HG02938 (cell line): ENCODE results near the gene PLEKHG2.
A peak's percentile ranks its signal among the peaks of the same experiment; 100 is the strongest.
"Not testable (repeated sequence)": the region's sequence is repeated elsewhere in the genome, so short reads cannot be mapped to it uniquely, and the experiment has no call there.

ENCODE experiments used
- ATAC-seq: cut with Tn5 transposase; IDR thresholded peaks from one replicate; pipeline ENCODE4 v1.9.1; 2021; ENCODE audit warnings: mild to moderate bottlenecking, moderate library complexity; ENCODE audit not compliant: unreplicated experiment

The PLEKHG2 gene

DNA sequence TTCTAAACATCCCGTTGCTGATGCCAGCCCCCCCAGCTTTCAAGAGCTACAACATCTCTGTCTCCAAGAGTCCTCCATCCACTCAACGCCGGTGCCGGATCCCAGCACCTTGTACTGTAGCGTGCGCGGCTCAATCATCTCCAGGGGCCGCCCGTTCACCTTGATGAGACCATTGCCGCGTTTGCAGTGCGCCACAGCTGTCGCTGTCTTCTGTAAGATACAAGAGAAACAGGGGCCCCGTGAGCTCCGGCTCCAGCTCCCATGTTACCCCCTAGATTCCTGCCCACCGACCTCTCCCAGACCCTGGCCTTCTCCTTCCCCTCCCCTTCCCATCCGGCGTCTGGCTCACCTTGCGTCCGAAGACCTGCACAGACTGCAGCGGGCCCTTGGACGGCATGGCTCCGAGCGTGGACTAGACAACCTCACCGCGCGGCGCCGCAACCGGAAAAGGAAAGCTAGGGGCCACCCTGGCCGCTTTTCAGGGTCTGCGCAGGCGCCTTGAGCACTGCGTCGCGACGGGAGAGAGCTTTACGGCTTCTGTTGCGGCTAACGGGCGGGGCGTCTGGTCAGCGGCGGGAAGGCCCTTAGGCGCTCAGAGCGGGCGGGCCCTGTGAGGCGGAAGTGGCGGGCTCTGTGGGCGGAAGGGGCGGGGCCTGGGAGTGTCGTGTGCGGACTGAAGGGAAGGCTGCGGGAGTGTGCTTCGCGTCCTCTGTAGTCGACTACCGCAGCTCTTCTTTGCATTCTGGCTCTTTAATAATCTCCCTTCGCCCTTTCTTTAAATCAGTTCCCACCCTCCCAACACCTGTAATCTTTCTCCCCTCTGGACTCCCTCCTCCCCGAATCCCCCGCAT is 23.3 kb downstream of the PLEKHG2 start, which contains the start of gene RPS16:
Gene RPS16, minus strand, starts transcription at position 451 of the 851 bp plus-strand sequence. Its CDS starts 54 bp downstream, at position 397.
- ATAC-seq, result peak; percentile 60

DNA sequence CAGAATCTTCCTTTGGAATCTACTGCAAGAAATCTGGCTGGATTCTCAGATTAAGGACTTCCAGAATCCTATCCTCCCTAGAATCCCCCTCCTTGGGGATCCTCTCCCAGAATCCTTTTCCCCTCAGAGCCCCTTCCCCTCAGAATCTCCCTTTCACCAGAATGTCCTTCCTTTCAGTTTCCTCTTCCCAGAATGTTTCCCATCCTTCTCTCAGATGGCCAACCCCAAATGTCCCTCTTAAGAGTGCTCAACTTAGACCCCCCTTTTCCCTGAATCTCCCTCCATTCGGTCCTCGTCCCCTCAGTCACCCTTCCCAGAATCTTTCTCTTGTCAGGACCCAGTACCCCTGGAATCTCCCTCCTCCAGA is 23.9 kb downstream of the PLEKHG2 start:
- ATAC-seq, result no peak

DNA sequence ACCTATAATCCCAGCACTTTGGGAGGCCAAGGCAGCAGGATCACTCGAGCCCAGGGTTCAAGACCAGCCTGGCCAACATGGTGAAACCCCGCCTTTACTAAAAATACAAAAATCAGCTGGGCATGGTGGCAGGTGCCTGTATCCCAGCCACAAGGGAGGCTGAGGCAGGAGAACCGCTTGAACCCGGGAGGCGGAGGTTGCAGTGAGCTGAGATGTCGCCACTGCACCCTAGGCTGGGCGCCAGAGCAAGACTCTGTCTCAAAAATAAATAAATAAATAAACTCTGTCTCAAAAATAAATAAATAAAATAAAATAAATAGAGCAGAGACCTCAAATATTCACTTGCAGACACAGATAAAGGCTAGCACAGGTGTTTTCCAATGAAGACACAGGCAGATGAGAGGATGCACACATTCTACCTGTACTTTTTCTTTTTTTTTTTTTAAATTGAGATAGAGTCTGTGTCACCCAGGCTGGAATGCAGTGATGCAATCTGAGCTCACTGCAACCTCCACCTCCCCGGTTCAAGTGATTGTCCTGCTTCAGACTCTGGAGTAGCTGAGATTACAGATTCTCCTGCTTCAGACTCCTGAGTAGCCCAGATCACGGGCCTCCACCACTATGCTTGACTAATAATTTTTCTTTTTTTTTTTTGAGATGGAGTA is 25.9 kb downstream of the PLEKHG2 start:
- ATAC-seq, result no peak

DNA sequence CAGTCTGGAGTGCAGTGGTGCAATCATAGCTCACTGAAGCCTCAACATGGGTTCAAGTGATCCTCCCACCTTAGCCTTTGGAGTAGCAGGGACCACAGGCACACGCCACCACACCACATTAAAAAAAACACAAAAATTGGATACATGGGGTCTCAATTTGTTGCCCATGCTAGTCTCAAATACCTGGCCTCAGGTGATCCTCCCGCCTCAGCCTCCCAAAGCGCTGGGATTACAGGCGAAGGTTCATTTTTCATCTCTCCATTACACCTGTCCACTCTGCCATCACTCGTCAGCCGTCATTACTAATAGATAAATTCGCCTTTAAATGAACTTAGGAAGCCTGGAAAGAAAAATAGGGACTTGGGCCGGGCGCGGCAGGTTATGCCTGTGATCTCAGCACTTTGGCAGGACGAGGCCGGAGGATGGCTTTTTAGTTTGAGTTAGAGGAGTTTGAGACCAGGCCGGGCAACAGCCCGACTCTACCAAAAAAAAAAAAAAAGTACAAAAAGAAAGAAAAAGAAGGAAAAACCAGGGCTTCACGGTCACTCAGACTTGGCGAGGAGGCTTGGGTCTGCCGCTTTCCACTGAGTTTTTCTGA is 32.2 kb downstream of the PLEKHG2 start:
- no peak for ATAC-seq

DNA sequence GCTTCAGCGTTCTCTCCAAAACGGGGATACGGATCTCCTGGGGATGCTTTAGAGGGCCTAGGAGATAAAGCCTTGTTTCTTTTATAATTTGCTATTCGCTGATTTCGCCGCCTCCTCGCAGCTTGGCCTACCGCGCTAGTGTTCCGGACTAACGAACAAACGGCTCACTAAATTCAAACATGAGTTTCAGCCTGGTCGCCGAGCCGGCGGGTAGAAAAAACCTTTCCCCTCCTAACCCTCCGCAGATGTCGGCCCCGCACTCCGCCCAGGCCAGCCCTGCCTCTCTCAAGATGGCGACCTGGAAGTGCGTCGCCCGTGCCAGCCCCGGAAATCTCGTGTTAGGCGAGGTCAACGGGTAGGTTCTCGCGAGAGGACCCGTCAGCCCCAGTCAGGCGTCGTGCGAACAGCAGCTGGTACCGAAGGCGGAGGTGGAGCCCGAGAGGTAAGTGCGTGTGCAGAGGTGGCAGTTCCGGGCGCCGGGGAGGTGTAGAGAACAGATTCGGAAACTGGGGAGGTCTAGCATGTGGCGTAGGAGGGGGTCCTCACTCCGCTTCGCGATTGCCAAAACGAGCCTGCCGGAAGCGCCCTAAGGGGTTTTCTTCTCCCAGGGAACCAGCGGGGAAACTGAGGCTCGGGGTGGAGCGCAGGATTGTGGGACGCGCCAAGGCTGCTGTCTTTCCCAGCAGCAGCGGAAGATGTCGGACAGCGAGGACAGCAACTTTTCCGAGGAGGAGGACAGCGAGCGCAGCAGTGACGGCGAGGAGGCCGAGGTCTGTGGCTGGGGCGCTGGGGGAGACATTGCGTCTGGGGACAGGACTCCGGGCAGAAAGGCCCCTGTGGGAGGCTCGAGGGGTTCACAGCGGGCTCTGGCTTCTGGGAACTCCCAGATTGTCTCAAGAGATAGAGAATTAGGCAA is 33.0 kb downstream of the PLEKHG2 start, which contains the start of gene SUPT5H:
Gene SUPT5H, plus strand, starts transcription at position 387 of the 916 bp plus-strand sequence. Its CDS starts 309 bp downstream, at position 696.
- peak; percentile 82 for ATAC-seq

DNA sequence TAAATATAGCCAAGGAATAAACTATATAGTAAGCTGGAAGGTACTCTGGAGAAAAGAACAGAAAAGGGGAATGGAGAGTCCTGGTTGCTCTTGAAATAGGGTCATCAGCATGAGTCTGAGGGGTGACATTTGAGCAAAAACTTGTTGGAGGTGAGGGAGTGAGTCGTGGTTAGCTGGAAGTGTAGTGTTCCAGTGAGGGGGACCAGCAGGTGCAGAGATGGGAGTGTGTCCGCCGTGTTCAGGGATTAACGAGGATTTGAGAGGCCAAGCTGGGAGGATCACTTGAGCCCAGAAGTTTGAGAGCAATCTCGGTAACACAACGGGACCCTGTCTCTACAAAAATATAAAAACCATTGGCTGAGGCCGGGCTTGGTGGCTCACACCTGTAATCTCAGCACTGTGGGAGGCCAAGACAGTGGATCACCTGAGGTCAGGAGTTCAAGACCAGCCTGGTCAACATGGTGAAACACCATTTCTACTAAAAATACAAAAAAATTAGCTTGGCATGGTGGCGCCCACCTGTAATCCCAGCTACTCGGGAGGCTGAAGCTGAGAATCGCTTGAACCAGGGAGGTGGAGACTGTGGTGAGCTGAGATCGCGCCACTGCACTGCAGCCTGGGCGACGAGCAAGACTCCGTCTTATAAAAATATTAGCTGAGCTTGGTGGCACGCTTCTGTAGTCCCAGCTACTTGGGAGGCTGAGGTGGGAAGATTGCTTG is 34.1 kb downstream of the PLEKHG2 start:
- no peak for ATAC-seq

DNA sequence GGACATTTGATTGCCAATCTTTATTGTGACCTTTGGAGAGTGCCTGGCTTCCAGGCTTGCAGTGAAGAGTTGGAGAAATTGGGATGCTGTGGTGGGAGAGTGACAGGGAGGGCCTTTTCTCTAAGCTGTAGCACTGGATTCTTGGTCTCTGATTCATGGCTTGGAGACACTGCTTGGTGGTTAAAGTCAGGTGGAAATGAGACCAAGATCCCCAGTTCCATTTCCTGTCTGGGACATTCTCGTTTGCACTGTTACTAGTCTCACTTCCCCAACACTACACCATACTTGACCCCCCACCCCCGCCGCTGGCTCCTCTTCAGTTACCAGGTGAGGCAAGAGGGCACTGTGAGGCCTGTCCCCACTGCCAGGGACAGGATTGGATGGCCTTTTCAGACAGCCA is 35.8 kb downstream of the PLEKHG2 start:
- ATAC-seq, result no peak

DNA sequence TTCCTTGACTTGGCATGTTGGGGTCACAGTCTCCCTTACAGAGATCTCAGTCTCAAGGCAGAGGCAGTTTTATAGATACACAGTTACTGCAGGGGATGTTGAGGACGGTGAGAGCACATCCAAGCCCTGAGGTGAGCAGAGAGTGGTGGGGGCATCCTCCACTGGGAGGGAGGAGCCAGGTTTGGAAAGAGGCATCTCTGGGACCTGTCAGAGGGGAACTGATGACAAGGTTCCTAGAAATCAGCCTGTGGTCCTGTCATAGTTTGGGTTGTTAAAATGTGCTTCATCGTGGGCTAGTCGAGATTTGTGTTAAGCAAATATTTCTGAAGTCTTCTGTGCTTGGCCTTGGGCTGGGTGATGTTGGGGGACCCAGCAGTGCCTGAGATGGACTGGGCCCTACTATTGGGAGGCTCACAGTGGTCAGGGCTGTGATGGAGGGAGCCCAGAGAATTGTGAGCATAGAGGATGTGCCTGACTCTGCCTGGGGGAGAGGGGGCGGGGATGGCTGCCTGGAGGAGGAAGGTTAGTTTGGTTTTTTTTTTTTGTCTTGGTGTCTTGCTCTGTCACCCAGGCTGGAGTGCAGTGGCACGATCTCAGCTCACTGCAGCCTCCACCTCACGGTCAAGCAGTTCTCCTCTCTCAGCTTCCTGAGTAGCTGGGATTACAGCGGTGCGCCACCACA is 36.8 kb downstream of the PLEKHG2 start:
- ATAC-seq, result no peak

DNA sequence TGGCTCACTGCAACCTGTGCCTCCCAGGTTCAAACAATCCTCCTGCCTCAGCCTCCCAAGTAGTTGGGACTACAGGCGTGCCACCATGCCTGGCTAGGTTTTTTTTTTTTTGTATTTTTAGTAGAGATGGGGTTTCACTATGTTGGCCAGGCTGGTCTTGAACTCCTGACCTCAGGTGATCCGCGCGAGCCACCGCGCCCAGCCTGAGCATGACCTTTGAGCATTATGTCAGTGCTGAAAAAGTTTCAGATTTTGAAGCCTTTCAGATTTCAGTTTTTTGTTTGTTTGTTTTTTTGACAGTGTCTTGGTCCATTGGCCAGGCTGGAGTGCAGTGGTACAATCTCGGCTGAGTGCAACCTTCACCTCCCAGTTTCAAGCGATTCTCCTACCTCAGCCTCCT is 38.8 kb downstream of the PLEKHG2 start:
- not testable (repeated sequence) for ATAC-seq

DNA sequence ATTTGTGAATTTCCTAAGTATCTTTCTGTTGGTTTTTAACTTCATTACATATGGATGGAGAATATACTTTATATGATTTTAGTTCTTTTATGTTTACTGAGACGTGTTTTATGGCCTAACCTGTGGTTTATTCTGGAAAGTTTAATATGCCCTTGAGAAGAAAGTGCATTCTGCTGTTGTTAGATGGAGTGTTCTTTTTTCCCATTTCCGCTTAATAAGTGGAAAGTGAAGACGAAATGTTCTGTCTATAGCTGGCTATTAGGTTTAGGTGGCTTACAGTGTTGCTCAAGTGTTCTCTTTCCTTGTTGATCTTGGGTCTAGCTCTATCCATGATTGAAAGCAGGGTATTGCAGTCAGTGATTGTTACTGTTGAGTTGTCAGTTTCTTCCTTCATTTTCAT is 50.9 kb downstream of the PLEKHG2 start:
- no peak for ATAC-seq

DNA sequence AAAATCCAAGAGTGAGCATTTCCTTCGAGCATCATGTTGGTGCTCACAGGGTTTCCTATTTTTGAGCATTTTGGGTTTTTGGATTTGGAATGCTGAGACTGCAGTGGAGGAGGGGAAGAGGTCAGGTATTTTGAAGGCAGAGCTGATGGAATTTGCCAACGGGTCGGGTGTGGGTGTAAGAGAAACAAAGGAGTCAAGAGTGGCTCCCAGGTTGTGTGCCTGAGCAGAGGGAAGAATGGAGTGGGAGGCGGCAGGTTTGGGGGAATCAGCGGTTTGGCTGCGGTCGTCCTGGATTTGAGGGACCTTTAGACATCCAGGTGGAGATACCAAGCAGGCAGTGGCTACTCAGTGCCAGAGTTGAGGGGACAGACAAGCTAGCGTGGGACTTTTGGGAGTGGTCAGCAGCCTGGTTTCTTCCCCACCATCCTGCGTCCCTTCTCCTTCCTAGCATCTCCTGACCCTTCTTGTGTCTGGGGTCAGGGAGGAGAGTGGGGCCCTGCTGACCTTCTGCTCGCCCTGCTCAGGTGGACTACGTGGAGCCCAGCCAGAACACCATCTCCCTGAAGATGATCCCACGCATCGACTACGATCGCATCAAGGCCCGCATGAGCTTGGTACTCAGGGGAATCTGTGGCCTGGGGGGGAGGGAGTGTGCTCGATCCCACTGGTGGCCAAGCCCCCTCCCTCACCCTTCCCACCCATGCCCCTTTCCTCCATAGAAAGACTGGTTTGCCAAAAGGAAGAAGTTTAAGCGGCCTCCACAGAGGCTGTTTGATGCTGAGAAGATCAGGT is 53.7 kb downstream of the PLEKHG2 start:
- ATAC-seq, result no peak

DNA sequence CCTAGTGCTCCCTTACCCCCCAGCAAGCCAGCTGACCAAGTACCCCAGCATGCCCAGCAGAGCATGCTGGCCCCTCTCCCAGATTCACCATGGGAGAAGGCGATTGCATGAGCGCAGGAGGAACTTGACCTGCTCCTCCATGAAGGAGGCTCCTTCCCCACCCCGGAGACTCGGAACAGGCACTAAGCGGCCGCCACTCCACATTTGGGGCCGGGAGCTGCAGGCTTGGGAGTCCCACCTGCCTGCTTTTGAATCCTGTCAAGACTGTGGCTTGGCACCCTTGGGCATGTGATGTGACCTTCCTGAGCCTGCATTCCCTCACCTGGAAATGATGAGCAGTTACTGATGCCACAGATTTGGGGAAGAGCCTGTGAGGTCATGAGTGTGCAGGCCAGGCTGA is 55.5 kb downstream of the PLEKHG2 start:
- ATAC-seq, result no peak

DNA sequence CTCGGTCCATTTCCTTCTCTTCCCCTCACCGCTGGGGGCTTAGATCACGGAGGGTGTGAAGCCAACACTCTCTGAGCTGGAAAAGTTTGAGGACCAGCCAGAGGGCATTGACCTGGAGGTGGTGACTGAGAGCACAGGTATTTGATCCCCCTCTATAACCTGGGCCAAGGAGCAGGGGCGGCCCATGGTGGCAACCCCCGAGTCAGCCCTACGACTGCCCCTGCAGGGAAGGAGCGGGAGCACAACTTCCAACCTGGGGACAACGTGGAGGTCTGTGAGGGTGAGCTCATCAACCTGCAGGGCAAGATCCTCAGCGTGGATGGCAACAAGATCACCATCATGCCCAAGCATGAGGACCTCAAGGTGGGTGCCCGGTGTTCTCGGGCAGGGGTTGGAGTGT is 56.6 kb downstream of the PLEKHG2 start:
- no peak for ATAC-seq

DNA sequence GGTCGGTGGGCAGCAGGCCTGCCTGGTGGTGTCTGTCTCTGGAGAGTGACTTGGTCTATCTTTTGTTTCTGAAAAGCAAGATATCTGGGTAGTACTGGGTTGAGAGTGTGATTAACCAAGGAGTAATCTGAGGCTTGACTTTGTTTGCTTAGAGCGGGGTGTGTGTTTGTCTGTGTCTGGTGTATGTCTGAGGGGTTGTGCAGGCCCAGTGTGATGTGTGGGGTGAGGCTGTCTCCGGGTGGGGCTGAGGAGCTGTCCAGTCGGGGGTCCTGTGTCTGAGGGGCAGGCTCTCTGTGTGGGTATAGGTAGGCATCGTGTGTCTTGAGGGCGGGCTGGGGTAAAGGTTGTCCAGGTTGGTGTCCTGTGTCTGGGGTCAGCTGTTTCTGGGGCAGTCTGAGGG is 57.1 kb downstream of the PLEKHG2 start:
- no peak for ATAC-seq

DNA sequence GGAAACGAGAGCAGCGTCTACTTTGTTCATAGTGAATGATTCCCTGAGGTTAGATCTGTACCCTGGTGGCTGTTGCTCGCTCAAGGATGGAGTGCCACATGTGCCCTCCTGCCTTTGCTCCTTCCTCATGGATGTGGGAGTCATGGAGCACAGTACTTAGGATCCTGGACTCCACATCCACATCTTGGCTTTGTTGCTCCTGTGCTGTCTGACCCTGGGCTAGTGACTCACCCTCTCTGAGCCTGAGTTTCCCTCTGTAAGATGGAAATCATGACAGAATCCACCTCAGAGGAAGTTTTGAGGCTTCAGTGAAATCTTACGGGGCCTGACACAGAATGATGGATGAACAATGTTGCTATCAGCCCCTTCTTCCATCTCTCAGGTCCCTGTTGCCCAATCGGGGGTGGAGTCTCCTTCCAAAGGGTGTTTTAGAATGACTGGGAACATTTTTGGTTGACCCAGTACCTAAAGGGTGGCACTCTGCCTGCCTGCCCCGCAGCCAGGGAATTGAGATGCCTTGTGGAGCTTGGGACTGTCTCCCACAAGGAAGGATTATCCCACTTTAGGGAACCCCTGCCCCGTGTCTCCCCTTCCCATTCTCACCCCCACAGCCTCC is 58.4 kb downstream of the PLEKHG2 start:
- no peak for ATAC-seq

DNA sequence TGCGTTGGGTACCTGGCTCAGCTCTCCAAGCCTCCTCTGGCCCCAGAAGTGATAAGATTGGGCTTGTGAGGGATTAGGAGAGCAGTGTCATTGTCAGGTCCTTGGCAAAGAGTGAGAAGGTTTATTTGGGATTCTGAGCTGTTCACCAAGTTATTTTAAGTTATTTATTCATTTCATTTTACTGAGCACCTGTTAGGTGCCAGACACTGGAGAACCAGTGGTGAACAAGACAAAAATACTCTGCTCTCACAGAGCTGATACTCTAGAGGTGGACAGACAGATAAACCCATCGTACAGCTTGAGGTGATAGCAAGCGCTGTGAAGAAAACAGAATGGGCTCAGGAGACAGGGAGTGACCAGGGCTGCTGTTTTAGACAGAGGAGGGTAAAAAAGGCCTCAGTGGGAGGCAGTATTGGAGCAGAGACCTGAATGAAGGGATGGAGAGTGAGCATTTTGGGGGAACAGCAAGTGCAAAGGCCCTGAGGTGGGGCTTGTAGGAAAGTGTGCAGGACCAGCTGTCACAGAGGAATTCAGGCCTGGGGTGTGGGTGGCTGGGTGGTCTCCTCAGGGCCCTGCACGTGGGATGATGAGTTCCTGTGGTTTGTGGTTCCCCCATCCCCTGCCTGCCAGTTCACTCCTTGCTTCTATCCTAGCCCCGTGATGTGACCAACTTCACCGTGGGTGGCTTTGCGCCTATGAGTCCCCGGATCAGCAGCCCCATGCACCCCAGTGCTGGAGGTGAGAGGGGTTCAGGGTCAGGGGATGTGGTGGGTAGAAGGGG is 59.5 kb downstream of the PLEKHG2 start:
- ATAC-seq, result no peak

DNA sequence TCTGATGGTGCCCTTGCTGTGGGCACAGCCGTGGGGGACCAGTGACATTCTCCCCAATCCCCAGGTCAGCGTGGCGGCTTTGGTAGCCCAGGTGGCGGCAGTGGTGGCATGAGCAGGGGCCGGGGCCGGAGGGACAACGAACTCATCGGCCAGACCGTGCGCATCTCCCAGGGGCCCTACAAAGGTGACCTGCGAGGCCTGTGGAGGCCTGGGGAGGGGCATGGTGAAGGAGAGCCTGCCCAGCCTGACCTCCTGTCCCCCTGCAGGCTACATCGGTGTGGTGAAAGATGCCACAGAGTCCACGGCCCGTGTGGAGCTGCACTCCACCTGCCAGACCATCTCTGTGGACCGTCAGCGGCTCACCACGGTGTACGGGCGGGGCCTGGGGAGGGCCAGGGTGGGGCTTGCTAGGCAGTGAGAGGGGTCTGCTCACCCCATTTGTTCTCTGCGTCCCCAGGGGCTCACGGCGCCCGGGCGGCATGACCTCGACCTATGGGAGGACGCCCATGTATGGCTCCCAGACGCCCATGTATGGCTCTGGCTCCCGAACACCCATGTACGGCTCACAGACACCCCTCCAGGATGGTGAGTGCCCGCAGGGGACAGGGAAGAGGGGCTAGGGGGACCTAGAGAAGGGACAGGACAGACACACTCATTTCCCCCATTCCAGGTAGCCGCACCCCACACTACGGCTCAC is 60.4 kb downstream of the PLEKHG2 start:
- ATAC-seq, result no peak
